Islet of Langerhans (tissue), 1 donor: ENCODE data around the gene CTDSPL2.
"Not testable (repeated sequence)": the region's sequence is repeated elsewhere in the genome, so short reads cannot be mapped to it uniquely, and the experiment has no call there.

ENCODE experiments used
- FAIRE-seq: peaks from one replicate; lab custom pipeline; 2011; peaks lifted over from hg19 to GRCh38; lab: Jason Lieb, UNC

Gene CTDSPL2

GRCh38 chr15:44541282-44541958, 114.0 kb downstream of the CTDSPL2 start:
- no peak for FAIRE-seq

GRCh38 chr15:44542596-44542995, 115.2 kb downstream of the CTDSPL2 start:
- no peak for FAIRE-seq

- FAIRE-seq, result not testable (repeated sequence)
Measured at GRCh38 chr15:44544745-44545144, 117.3 kb downstream of the CTDSPL2 start.

GRCh38 chr15:44545913-44546802, 118.7 kb downstream of the CTDSPL2 start:
- FAIRE-seq, result no peak

GRCh38 chr15:44549152-44549551, 121.7 kb downstream of the CTDSPL2 start:
- FAIRE-seq, result not testable (repeated sequence)

- no peak for FAIRE-seq
Measured at GRCh38 chr15:44550256-44550655, 122.8 kb downstream of the CTDSPL2 start.

GRCh38 chr15:44550734-44551133, 123.3 kb downstream of the CTDSPL2 start:
- FAIRE-seq, result no peak

- no peak for FAIRE-seq
Measured at GRCh38 chr15:44554934-44555723, 127.7 kb downstream of the CTDSPL2 start.

- FAIRE-seq, result not testable (repeated sequence)
Measured at GRCh38 chr15:44560926-44561325, 133.5 kb downstream of the CTDSPL2 start.

- FAIRE-seq, result no peak
Measured at GRCh38 chr15:44565387-44566154, 138.1 kb downstream of the CTDSPL2 start.

- no peak for FAIRE-seq
Measured at GRCh38 chr15:44566155-44566540, 138.7 kb downstream of the CTDSPL2 start.

GRCh38 chr15:44568338-44568737, 140.9 kb downstream of the CTDSPL2 start:
- FAIRE-seq, result no peak

GRCh38 chr15:44569316-44569715, 141.9 kb downstream of the CTDSPL2 start:
- FAIRE-seq, result no peak

- no peak for FAIRE-seq
Measured at GRCh38 chr15:44570361-44570760, 142.9 kb downstream of the CTDSPL2 start.

- FAIRE-seq, result no peak
Measured at GRCh38 chr15:44573386-44573785, 146.0 kb downstream of the CTDSPL2 start.

GRCh38 chr15:44574734-44575133, 147.3 kb downstream of the CTDSPL2 start:
- no peak for FAIRE-seq
